Lung microvascular endothelial cell (primary cell): ENCODE data around the gene HOXA10. TPM values are rescaled to one million over a fixed set of nuclear protein-coding genes. Genes with fewer than 3 reads are reported as not detected.

Source experiments
- total RNA-seq: library from RNA; depleted of rRNA; stranded (reverse); fragments of >200 nt; gene quantifications from 2 replicates; pipeline ENCODE4 v1.2.1, GENCODE V29; 2014

HOXA10 gene
- total RNA-seq, 1 donor from 2014 or later = under 0.01 TPM

Other genes starting within 250 kb of the HOXA10 start
- gene HOXA1, start 78.3 kb downstream of the HOXA10 start, total RNA-seq = 0.40 and 0.44 TPM in 2 replicates
- 0.20 and 0.22 TPM in 2 replicates for gene HOXA2, start 71.6 kb downstream of the HOXA10 start, total RNA-seq
- gene HOXA4, start 43.6 kb downstream of the HOXA10 start, total RNA-seq = 0.22 and 0.79 TPM in 2 replicates
- 5.8 and 7.0 TPM in 2 replicates for gene HOXA5, start 30.6 kb downstream of the HOXA10 start, total RNA-seq
- gene HOXA6, start 26.5 kb downstream of the HOXA10 start, total RNA-seq = 2.0 and 2.4 TPM in 2 replicates
- 2.4 and 5.0 TPM in 2 replicates for gene HOXA3, start 21.7 kb downstream of the HOXA10 start, total RNA-seq
- gene HOXA7, start 17.6 kb downstream of the HOXA10 start, total RNA-seq = 1.5 and 1.8 TPM in 2 replicates
- gene HOXA9, start 8.8 kb downstream of the HOXA10 start, total RNA-seq = 2.0 and 3.9 TPM in 2 replicates
- gene HOXA11, start 10.9 kb upstream of the HOXA10 start, total RNA-seq = 0.22 TPM in 1 of 2 replicates, not detected in the other
- not detected in 2 replicates for gene HOXA13, start 25.8 kb upstream of the HOXA10 start, total RNA-seq
- not detected in 2 replicates for gene EVX1, start 68.5 kb upstream of the HOXA10 start, total RNA-seq